OCI-LY1 (cell line): ENCODE measurements around the gene TRAF3IP1.

ENCODE experiments used
- H2AFZ ChIP-seq: fragments of 200-600 bp; sonication (generic), shearing (Covaris generic); 2 replicates; pipeline ENCODE4 v1.6.0; 2014; ENCODE audit warnings: antibody characterized with exemption, mild to moderate bottlenecking, low read length
- H3F3A ChIP-seq: fragments of 200-600 bp; sonication (generic), shearing (Covaris generic); 2 replicates; pipeline ENCODE4 v1.6.0; 2014; ENCODE audit warnings: mild to moderate bottlenecking, antibody characterized with exemption, low read length, moderate library complexity; ENCODE audit not compliant: insufficient read depth
- H3K27ac ChIP-seq: fragments of 200-600 bp; sonication (generic); 2 replicates; pipeline ENCODE4 v1.5.1; 2014; ENCODE audit warnings: low read length, mixed run types, mild to moderate bottlenecking, low read depth; ENCODE audit not compliant: poor library complexity, severe bottlenecking
- H3K27me3 ChIP-seq: fragments of 200-600 bp; sonication (generic); 2 replicates; pipeline ENCODE4 v1.6.0; 2014; ENCODE audit warnings: antibody characterized with exemption, mild to moderate bottlenecking, low read length, moderate library complexity; ENCODE audit not compliant: insufficient read depth
- H3K36me3 ChIP-seq: fragments of 200-600 bp; sonication (generic); 2 replicates; pipeline ENCODE4 v1.6.1; 2014; ENCODE audit warnings: mild to moderate bottlenecking, antibody characterized with exemption, low read length, moderate library complexity, mixed read lengths; ENCODE audit not compliant: insufficient read depth
- H3K4me1 ChIP-seq: fragments of 200-600 bp; sonication (generic); 2 replicates; pipeline ENCODE4 v1.5.1; 2014; ENCODE audit warnings: mild to moderate bottlenecking, low read length, moderate library complexity; ENCODE audit not compliant: insufficient read depth, severe bottlenecking
- H3K4me2 ChIP-seq: fragments of 200-600 bp; sonication (generic), shearing (Covaris generic); 2 replicates; pipeline ENCODE4 v1.6.1; 2014; ENCODE audit warnings: low read length
- H3K4me3 ChIP-seq: fragments of 200-600 bp; sonication (generic); 2 replicates; pipeline ENCODE4 v1.5.1; 2014; ENCODE audit warnings: low read length, low read depth, mild to moderate bottlenecking, mixed read lengths; ENCODE audit not compliant: poor library complexity, severe bottlenecking
- H3K79me2 ChIP-seq: fragments of 200-600 bp; shearing (Covaris generic); 2 replicates; pipeline ENCODE4 v1.6.1; 2016; ENCODE audit warnings: mixed run types, low read length, mixed read lengths; ENCODE audit not compliant: insufficient read depth
- H3K9ac ChIP-seq: fragments of 200-600 bp; sonication (generic), shearing (Covaris generic); 2 replicates; pipeline ENCODE4 v1.6.1; 2014; ENCODE audit warnings: mild to moderate bottlenecking, low read length, mixed read lengths
- H3K9me2 ChIP-seq: fragments of 200-600 bp; sonication (generic), shearing (Covaris generic); 2 replicates; pipeline ENCODE4 v1.6.1; 2014; ENCODE audit warnings: low read depth, mild to moderate bottlenecking, low read length, mixed read lengths
- H3K9me3 ChIP-seq: fragments of 200-600 bp; shearing (Covaris generic); 2 replicates; pipeline ENCODE4 v1.6.1; 2014; ENCODE audit warnings: low read length, mixed read lengths
- H4K20me1 ChIP-seq: fragments of 200-600 bp; sonication (generic), shearing (Covaris generic); 2 replicates; pipeline ENCODE4 v1.6.0; 2016; ENCODE audit warnings: mild to moderate bottlenecking, low read length; ENCODE audit not compliant: insufficient read depth
- EZH2 ChIP-seq: fragments of 200-600 bp; sonication (generic), shearing (Covaris generic); IDR thresholded peaks from 2 replicates; pipeline ENCODE4 v1.8.0; 2017; ENCODE audit warnings: borderline replicate concordance, mixed run types, mild to moderate bottlenecking, antibody characterized with exemption, low read length, moderate library complexity, mixed read lengths
- TF ChIP-seq, protein P1 (sequence below): fragments of 200-600 bp; sonication (generic), shearing (Covaris generic); IDR thresholded peaks from 2 replicates; pipeline ENCODE4 v1.5.1; 2017; ENCODE audit warnings: mild to moderate bottlenecking, antibody characterized with exemption, low read length, moderate library complexity, mixed read lengths

Gene TRAF3IP1

GRCh38 chr2:238289574-238289973 lies 30.7 kb upstream of the TRAF3IP1 start:
- H3K4me1 ChIP-seq = peaks cover 30% of the 10 kb centered on the region
- H3K27me3 ChIP-seq = 0 out of 2 replicates have a peak, but pooled peaks cover 3% of the 10 kb centered on the region
- H3K9me3 ChIP-seq = no peaks in the 10 kb centered on the region
- H2AFZ ChIP-seq = peak overlapping the region; percentile 11; the same call in 1 of the 2 replicates
- no peaks in the 10 kb centered on the region for H3F3A ChIP-seq
- H3K36me3 ChIP-seq = no peaks in the 10 kb centered on the region
- H3K4me2 ChIP-seq = peak overlapping the region; percentile 59
- H3K4me3 ChIP-seq = peak overlapping the region; percentile 74
- H3K9ac ChIP-seq = peak overlapping the region; percentile 43
- no peaks in the 10 kb centered on the region for H3K79me2 ChIP-seq
- TF ChIP-seq, protein P1, sequence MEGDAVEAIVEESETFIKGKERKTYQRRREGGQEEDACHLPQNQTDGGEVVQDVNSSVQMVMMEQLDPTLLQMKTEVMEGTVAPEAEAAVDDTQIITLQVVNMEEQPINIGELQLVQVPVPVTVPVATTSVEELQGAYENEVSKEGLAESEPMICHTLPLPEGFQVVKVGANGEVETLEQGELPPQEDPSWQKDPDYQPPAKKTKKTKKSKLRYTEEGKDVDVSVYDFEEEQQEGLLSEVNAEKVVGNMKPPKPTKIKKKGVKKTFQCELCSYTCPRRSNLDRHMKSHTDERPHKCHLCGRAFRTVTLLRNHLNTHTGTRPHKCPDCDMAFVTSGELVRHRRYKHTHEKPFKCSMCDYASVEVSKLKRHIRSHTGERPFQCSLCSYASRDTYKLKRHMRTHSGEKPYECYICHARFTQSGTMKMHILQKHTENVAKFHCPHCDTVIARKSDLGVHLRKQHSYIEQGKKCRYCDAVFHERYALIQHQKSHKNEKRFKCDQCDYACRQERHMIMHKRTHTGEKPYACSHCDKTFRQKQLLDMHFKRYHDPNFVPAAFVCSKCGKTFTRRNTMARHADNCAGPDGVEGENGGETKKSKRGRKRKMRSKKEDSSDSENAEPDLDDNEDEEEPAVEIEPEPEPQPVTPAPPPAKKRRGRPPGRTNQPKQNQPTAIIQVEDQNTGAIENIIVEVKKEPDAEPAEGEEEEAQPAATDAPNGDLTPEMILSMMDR = no peak
- TF ChIP-seq EZH2 = no peak
- H3K27ac ChIP-seq = no peak overlapping the region
- H4K20me1 ChIP-seq = no peaks in the 10 kb centered on the region
- no peaks in the 10 kb centered on the region for H3K9me2 ChIP-seq

- Histone ChIP-seq H3K27me3 (0 out of 2 replicates have a peak, but pooled peaks cover 3% of the 10 kb centered on the region), H3K9me2 (no peaks in the 10 kb centered on the region), H3K36me3 (no peaks in the 10 kb centered on the region), H2AFZ (peak overlapping the region; percentile 11; the same call in 1 of the 2 replicates), H3K4me3 (peak overlapping the region; percentile 74), H3K4me1 (peaks cover 30% of the 10 kb centered on the region), H3K79me2 (no peaks in the 10 kb centered on the region), H4K20me1 (no peaks in the 10 kb centered on the region), H3K9me3 (no peaks in the 10 kb centered on the region), H3K4me2 (peak overlapping the region; percentile 59), H3F3A (no peaks in the 10 kb centered on the region), H3K27ac (no peak overlapping the region), H3K9ac (peak overlapping the region; percentile 43)
- TF ChIP-seq EZH2 = no peak
- TF ChIP-seq, protein P1 = no peak
Measured at GRCh38 chr2:238290091-238290509, 30.2 kb upstream of the TRAF3IP1 start.

DNA sequence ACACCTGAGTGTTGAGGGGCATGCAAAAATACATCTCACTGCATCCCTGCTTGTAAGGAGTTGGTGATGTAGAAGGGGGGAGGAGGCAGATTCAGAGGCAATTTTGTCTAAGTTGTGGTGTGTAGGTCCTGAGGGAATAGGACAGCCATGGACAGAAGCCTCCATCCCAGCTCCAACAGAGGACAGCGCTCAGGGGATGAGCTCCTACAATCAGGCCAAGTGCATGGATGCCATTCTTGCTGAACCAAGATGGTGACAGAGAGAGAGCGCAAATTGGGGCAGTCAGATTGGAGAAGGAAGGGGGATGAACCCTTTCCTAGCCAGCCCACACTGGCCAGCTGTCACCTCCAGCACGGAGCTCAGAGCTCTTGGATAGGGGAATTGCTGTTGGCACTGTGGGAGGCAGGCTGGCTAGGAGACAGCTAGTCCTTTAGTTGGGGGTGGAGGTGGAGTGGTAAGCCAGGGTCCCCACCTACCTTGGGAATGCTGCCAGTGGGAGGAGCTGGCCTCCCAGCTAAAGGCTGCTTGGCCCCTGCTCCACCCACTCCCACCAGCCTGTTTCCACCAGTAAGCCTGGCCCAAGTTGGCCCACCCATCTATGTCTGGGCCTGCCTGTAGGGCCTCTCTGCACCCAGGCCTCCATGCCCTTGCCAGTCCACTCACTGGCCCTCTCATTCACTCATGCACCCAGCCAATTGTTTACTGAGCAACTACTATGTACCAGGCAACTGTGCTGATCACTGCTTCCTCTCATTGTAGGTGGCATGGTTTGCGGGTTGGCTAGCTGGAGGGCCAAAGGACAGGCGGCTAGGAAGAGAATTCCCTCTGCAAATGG lies 29.4 kb upstream of the TRAF3IP1 start:
- Histone ChIP-seq H3K27me3 (0 out of 2 replicates have a peak, but pooled peaks cover 3% of the 10 kb centered on the region), H3K79me2 (no peaks in the 10 kb centered on the region), H3K36me3 (no peaks in the 10 kb centered on the region), H3K9me2 (no peaks in the 10 kb centered on the region), H3K9me3 (no peaks in the 10 kb centered on the region), H4K20me1 (no peaks in the 10 kb centered on the region), H3F3A (no peaks in the 10 kb centered on the region), H3K27ac (no peak overlapping the region), H3K4me2 (no peak overlapping the region), H3K4me3 (no peak overlapping the region), H3K9ac (no peak overlapping the region), H2AFZ (no peak overlapping the region), H3K4me1 (peaks cover 30% of the 10 kb centered on the region)
- no peak for TF ChIP-seq EZH2
- TF ChIP-seq, protein P1 = no peak
